GM21447 (cell line): Measurements from ENCODE around the gene HPGDS.

Experiments used
- ATAC-seq: cut with Tn5 transposase; IDR thresholded peaks from one replicate; pipeline ENCODE4 v1.9.1; 2021; ENCODE audit not compliant: unreplicated experiment

Gene HPGDS

GRCh38 chr4:94262163-94263016 lies 80.2 kb downstream of the HPGDS start:
- no peak for ATAC-seq

- no peak for ATAC-seq
These were observed 85.8 kb downstream of the HPGDS start for GRCh38 chr4:94256828-94257227.

DNA sequence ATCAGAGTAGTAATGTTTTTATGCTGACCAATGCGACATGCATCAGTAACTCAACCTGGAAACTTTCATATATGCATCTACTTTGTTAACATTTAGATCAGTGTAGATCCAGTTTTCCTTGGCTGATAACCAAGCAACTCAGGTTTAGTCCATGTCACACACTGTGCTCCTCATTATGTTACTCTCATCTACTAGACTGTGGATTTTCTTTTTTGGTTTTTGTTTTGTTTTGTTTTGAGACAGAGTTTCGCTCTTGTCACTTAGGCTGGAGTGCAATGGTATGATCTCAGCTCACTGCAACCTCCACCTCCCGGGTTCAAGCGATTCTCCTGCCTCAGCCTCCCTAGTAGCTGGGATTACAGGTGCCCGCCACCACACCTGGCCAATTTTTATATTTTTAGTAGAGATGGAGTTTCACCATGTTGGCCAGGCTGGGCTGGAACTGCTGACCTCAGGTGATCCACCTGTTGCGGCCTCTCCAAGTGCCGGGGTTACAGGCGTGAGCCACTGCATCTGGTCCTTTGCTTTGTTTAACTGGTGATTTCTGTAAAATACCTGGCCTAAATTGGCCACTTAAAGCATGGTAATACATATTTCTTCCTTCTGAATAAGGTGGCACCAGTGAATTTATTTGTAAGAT lies 86.4 kb downstream of the HPGDS start:
- ATAC-seq, result no peak

- ATAC-seq, result no peak
These were observed 89.6 kb downstream of the HPGDS start for GRCh38 chr4:94253036-94253435.

GRCh38 chr4:94251094-94251493 lies 91.5 kb downstream of the HPGDS start:
- no peak for ATAC-seq
